Upper lobe of right lung (tissue), 1 donor: ENCODE results near the gene ATG14. TPM values are rescaled to one million over a fixed set of nuclear protein-coding genes. Genes with fewer than 3 reads are reported as not detected.

Experiments
- ATAC-seq: fragments of 200-7000 bp; cut with Tn5 transposase; one replicate; pipeline ENCODE4 v1.9.1; 2020; ENCODE audit warnings: mild to moderate bottlenecking, moderate library complexity
- DNase-seq: peaks from one replicate; pipeline ENCODE4 v3.0.0-alpha.2; 2020
- H3K27ac ChIP-seq: fragments of 200-600 bp; one replicate; pipeline ENCODE4 v1.8.0; 2022
- H3K27me3 ChIP-seq: fragments of 200-600 bp; one replicate; pipeline ENCODE4 v1.8.0; 2022; ENCODE audit warnings: mild to moderate bottlenecking
- H3K36me3 ChIP-seq: fragments of 200-600 bp; one replicate; pipeline ENCODE4 v1.8.0; 2022
- H3K4me1 ChIP-seq: fragments of 200-600 bp; one replicate; pipeline ENCODE4 v1.8.0; 2022
- H3K4me3 ChIP-seq: fragments of 200-600 bp; one replicate; pipeline ENCODE4 v1.8.0; 2022; ENCODE audit warnings: mild to moderate bottlenecking
- H3K9me3 ChIP-seq: fragments of 200-600 bp; one replicate; pipeline ENCODE4 v1.8.0; 2022
- CTCF ChIP-seq: fragments of 200-600 bp; IDR thresholded peaks from one replicate; pipeline ENCODE4 v1.8.0; 2022; ENCODE audit warnings: antibody characterized with exemption
- intact Hi-C: fragments of 100-400 bp; cut with DNase I; formaldehyde crosslinking; loops from one replicate; pipeline ENCODE4 v1.11.0; 2022
- total RNA-seq: library from RNA; stranded (reverse); fragmentation: NEBNext Ultra II Directional; extraction: Animal tissue kit (Norgen Biotek cat#: 25700); gene quantifications from one replicate; pipeline ENCODE4 v1.2.1, GENCODE V29; 2021
- donor health status: DM: no; HTN: yes; CAD: no; lungs with severe emphysema.

Gene ATG14
- total RNA-seq, 1 donor from 2014 or later, result 10.3 TPM

DNA sequence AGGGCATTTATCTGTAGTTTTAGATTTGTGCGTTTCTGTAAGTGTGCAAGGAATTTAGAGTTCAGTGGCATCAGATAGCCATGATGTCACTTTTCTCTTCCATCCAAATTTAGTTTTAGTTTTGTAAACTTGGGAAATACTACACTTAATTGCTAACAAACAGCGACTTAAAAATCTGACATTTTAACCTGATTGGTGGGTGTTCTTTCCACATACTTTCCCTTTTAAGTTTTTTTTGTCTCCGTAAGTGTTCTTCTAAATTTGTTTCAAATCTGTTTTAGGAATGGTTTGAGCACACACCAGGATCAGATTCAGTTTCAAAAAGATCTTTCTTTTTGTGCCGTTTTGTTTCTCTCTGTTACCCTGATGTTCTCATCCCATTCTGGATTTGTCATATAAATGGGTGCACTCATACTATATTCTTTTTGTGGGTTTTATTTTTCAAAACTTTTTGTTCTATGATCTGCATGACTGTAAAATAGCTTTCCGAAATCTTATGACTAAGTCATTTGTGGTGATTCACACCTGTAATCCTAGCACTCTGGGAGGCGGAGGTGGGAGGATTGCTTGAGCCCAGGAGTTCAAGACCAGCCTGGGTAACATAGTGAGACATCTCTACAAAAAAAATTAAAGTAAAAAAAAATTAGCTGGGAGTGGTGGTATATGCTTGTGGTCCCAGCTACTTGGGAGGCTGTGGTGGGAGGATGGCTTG, 81.5 kb downstream of the ATG14 start:
- no peak overlapping the region for H3K4me3 ChIP-seq
- no peaks in the 10 kb centered on the region for H3K36me3 ChIP-seq
- TF ChIP-seq CTCF, result no peak
- peaks cover 36% of the 10 kb centered on the region for H3K4me1 ChIP-seq
- DNase-seq (no peak), ATAC-seq (no peak)
- intact Hi-C loops, result no loop called here
- no peak overlapping the region for H3K27ac ChIP-seq
- no peaks in the 10 kb centered on the region for H3K27me3 ChIP-seq
- H3K9me3 ChIP-seq, result no peaks in the 10 kb centered on the region

DNA sequence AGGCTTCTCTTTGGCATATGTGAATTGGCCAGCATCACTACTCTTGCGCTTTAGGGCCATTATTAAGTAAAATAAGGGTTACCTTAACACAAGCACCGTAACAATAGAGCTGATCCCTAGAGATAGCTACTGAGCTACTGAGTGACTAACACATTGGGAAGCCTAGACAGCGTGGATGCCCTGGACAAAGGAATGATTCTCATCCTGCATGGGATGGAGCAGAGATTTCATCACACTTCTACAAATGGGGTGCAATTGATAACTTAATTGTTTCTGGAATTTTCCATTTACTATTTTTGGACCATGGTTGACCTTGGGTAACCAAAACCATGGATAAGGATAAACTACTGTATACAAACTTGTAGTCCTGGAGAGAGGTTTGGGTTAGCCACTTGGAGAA, 83.3 kb downstream of the ATG14 start:
- Histone ChIP-seq H3K4me1 (peaks cover 19% of the 10 kb centered on the region), H3K27ac (no peak overlapping the region), H3K9me3 (no peaks in the 10 kb centered on the region), H3K27me3 (no peaks in the 10 kb centered on the region), H3K4me3 (no peak overlapping the region), H3K36me3 (no peaks in the 10 kb centered on the region)
- intact Hi-C loops, result no loop called here
- no peak for ATAC-seq
- TF ChIP-seq CTCF, result no peak
- no peak for DNase-seq

DNA sequence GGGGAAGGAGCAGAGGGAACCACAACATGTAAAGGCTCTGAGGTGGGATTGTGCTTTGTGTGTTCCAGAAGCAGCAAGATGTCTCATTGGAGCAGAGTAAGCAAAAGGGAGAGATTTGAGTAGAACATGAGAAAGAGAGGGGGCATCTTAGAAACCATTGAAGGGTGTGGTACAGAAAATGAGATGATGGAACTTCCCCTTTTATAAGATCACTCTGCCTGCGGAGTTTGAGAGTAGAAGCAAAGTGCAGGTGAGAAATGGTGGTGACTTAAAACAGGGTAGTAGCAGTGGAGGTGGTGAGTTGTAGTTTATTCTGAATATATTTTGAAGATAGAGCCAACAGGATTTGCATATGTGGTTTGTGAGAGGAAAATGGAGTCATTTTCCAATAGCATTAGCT, 84.5 kb downstream of the ATG14 start:
- H3K4me1 ChIP-seq, result peaks cover 14% of the 10 kb centered on the region
- intact Hi-C loops, result no loop called here
- no peak for TF ChIP-seq CTCF
- H3K27ac ChIP-seq, result no peak overlapping the region
- no peaks in the 10 kb centered on the region for H3K9me3 ChIP-seq
- H3K4me3 ChIP-seq, result no peak overlapping the region
- ATAC-seq, result no peak
- H3K36me3 ChIP-seq, result no peaks in the 10 kb centered on the region
- no peaks in the 10 kb centered on the region for H3K27me3 ChIP-seq
- DNase-seq, result no peak

DNA sequence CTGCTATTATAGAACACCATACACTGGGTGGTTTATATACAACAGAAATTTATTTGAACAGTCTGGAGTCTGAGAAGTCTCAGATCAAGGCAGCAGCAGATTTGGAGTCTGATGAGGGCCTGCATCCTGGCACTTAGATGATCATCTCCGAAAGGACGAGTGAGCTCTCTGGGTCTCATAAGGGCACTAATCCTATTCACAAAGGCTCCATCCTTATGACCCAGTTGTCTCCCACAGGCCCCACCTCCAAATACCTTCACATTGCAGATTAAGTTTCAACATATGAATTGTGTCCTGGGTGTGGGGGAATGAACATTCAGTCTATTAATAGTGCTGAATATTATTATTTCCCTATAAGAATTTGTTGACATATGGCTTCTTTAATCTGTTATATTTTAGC, 86.8 kb downstream of the ATG14 start:
- TF ChIP-seq CTCF, result no peak
- DNase-seq, result no peak
- Histone ChIP-seq H3K4me3 (no peak overlapping the region), H3K27me3 (no peaks in the 10 kb centered on the region), H3K9me3 (no peaks in the 10 kb centered on the region), H3K27ac (no peak overlapping the region), H3K4me1 (peaks cover 12% of the 10 kb centered on the region), H3K36me3 (no peaks in the 10 kb centered on the region)
- intact Hi-C loops, result no loop called here
- no peak for ATAC-seq

- Histone ChIP-seq H3K4me3 (no peak overlapping the region), H3K36me3 (peaks cover 2% of the 10 kb centered on the region), H3K4me1 (peaks cover 5% of the 10 kb centered on the region), H3K27ac (no peak overlapping the region), H3K9me3 (no peaks in the 10 kb centered on the region), H3K27me3 (no peaks in the 10 kb centered on the region)
- intact Hi-C loops, result no loop called here
- DNase-seq, result no peak
- TF ChIP-seq CTCF, result no peak
- no peak for ATAC-seq
These were observed 87.7 kb downstream of the ATG14 start for GRCh38 chr14:55323910-55324309.

DNA sequence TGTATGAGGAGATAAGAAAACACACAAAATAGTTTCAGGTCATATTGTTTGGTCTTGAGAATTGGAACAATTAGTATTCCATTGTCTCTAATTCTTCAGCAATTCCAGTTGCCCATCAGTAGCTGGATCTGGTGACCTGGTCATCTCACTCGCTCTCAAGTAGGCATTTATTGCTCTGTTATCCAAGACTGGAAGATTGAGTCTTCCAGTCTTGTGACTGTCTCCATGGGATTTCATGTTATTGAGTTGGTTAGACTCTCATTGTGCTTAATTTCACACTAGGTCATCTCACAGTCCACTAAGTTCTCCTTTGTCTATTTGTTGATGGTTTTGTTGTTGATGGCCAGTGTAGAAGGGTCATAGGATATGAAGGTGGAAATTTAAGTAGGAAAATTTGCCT, 92.9 kb downstream of the ATG14 start:
- Histone ChIP-seq H3K9me3 (no peaks in the 10 kb centered on the region), H3K27me3 (no peaks in the 10 kb centered on the region), H3K4me3 (no peak overlapping the region), H3K4me1 (no peaks in the 10 kb centered on the region), H3K27ac (no peak overlapping the region), H3K36me3 (peaks cover 17% of the 10 kb centered on the region)
- no peak for ATAC-seq
- TF ChIP-seq CTCF, result no peak
- no peak for DNase-seq
- intact Hi-C loops, result no loop called here
